Measurements from ENCODE around the gene ITPRID1.

Gene ITPRID1

DNA sequence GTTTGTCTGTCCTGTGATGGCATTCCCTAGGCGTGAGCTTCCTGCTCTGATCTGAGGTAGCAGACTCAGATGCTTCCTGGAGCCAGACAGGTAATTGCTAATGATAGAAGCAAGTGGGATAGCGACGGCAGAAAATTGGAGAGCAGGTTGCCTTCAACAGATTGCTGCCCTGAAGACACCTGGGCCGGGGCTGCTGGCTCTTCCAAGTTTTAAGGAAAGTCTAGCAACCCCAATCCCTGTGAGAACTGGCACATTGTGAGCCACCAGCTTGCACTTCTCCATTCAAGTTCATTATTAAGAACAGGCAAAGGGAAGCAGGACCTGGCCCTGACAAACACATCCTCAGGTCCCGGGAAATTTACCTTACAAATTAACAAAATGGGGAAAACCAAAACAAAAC is 50.8 kb downstream of the ITPRID1 start:
- no peaks in the 10 kb centered on the region for H3K9me3 ChIP-seq (ENCODE audit: insufficient read depth, low read depth, low read length)
- no peak overlapping the region for H3K27ac ChIP-seq (ENCODE audit: low read length)
- peaks cover 13% of the 10 kb centered on the region; the same call in 1 of the 2 replicates for H3K4me1 ChIP-seq (ENCODE audit: insufficient read depth, low read length)
- no peaks in the 10 kb centered on the region for H3K36me3 ChIP-seq (ENCODE audit: insufficient read depth, low read depth, low read length)
- no peak overlapping the region for H3K4me3 ChIP-seq (ENCODE audit: low read length)
- H3K27me3 ChIP-seq (ENCODE audit: insufficient read depth, low read length) = no peaks in the 10 kb centered on the region; the same call in 1 of the 2 replicates
- no peak overlapping the region for H3K9ac ChIP-seq (ENCODE audit: low read depth, low read length)

DNA sequence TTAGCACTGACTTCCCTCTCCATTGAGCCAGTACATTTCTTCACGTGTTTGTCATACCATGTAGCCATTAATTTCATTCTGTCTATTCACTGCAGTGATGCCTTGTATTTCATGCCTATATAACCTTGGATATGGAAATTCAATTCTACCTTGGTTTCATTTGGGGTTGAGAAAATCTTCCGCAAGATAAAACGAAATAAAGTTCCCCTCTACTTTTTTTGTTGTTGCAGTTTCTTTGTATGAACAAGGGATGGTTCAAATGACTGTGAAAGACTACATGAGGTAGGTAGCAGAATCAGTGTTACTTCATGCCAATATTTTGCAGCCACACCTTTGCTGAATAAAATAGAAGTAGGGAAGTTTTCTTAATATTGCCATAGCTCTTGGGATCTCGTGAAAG is 55.6 kb downstream of the ITPRID1 start:
- H3K27me3 ChIP-seq (ENCODE audit: insufficient read depth, low read length) = no peaks in the 10 kb centered on the region
- H3K27ac ChIP-seq (ENCODE audit: low read length) = no peak overlapping the region
- no peaks in the 10 kb centered on the region for H3K9me3 ChIP-seq (ENCODE audit: insufficient read depth, low read depth, low read length)
- no peak overlapping the region for H3K9ac ChIP-seq (ENCODE audit: low read depth, low read length)
- no peaks in the 10 kb centered on the region for H3K36me3 ChIP-seq (ENCODE audit: insufficient read depth, low read depth, low read length)
- H3K4me1 ChIP-seq (ENCODE audit: insufficient read depth, low read length) = peaks cover 4% of the 10 kb centered on the region; the same call in 1 of the 2 replicates
- no peak overlapping the region for H3K4me3 ChIP-seq (ENCODE audit: low read length)

DNA sequence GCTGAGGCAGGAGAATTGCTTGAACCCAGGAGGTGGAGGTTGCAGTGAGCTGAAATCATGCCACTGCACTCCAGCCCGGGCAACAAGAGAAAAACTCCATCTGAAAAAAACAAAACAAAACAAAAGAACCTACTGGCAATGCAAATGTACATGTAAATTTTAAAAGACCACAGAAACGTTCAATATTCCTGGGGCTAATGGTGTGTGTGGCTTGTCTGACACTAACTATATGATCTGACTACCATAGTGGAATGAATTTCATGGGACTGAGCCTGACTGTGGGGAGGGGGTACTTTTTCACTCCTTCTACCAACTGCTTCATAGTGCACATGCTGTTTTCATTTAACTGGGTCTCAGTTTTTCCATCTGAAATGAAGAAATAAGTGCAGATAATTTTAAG is 69.6 kb downstream of the ITPRID1 start:
- Histone ChIP-seq H3K36me3 (ENCODE audit: insufficient read depth, low read depth, low read length) (no peaks in the 10 kb centered on the region), H3K27ac (ENCODE audit: low read length) (no peak overlapping the region), H3K4me1 (ENCODE audit: insufficient read depth, low read length) (peaks cover 9% of the 10 kb centered on the region; the same call in 1 of the 2 replicates), H3K27me3 (ENCODE audit: insufficient read depth, low read length) (no peaks in the 10 kb centered on the region), H3K9ac (ENCODE audit: low read depth, low read length) (no peak overlapping the region), H3K4me3 (ENCODE audit: low read length) (no peak overlapping the region), H3K9me3 (ENCODE audit: insufficient read depth, low read depth, low read length) (no peaks in the 10 kb centered on the region)

DNA sequence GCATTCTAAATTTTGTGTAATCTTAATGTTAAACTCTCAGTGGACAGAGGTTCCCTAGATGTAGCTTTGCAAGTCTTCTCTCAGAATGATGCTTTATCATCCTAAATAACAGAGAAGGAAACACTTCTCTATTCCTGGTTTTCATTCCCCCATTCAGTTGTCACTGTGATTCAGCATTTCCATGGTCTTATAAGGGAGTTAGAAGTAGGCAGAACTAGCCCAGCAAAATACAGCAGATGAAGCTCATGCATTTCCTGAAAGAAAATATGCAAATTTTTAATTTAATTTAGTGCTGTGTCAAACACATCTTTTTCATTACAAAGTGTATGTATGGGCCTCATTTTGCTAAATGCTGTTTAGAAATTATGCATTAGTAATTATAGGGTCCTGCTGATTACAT is 70.1 kb downstream of the ITPRID1 start:
- no peaks in the 10 kb centered on the region for H3K9me3 ChIP-seq (ENCODE audit: insufficient read depth, low read depth, low read length)
- peaks cover 9% of the 10 kb centered on the region; the same call in 1 of the 2 replicates for H3K4me1 ChIP-seq (ENCODE audit: insufficient read depth, low read length)
- H3K9ac ChIP-seq (ENCODE audit: low read depth, low read length) = no peak overlapping the region
- H3K27me3 ChIP-seq (ENCODE audit: insufficient read depth, low read length) = no peaks in the 10 kb centered on the region
- H3K36me3 ChIP-seq (ENCODE audit: insufficient read depth, low read depth, low read length) = no peaks in the 10 kb centered on the region
- H3K4me3 ChIP-seq (ENCODE audit: low read length) = no peak overlapping the region
- no peak overlapping the region for H3K27ac ChIP-seq (ENCODE audit: low read length)

DNA sequence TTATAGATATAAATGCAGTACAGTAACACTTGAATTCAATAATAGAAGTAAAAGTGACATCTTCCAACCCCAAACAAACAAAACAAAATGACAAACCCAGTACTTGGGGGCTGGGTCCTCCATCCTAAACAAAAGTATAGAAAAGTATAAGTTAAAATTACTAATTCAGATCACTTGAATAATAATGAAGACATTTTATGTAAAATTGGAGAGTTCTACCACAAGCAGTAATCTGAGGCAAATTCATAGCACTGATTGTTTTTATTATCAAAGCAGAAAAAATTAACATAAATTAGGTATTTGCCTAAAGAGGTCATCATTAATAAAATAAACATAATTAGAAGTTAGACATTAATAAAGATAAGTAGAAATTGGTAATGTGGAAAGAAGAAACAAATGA is 81.5 kb downstream of the ITPRID1 start:
- no peaks in the 10 kb centered on the region for H3K27me3 ChIP-seq (ENCODE audit: insufficient read depth, low read length)
- H3K4me3 ChIP-seq (ENCODE audit: low read length) = no peak overlapping the region
- H3K27ac ChIP-seq (ENCODE audit: low read length) = no peak overlapping the region
- no peaks in the 10 kb centered on the region for H3K36me3 ChIP-seq (ENCODE audit: insufficient read depth, low read depth, low read length)
- peaks cover 7% of the 10 kb centered on the region for H3K9me3 ChIP-seq (ENCODE audit: insufficient read depth, low read depth, low read length)
- H3K4me1 ChIP-seq (ENCODE audit: insufficient read depth, low read length) = no peaks in the 10 kb centered on the region
- no peak overlapping the region for H3K9ac ChIP-seq (ENCODE audit: low read depth, low read length)

DNA sequence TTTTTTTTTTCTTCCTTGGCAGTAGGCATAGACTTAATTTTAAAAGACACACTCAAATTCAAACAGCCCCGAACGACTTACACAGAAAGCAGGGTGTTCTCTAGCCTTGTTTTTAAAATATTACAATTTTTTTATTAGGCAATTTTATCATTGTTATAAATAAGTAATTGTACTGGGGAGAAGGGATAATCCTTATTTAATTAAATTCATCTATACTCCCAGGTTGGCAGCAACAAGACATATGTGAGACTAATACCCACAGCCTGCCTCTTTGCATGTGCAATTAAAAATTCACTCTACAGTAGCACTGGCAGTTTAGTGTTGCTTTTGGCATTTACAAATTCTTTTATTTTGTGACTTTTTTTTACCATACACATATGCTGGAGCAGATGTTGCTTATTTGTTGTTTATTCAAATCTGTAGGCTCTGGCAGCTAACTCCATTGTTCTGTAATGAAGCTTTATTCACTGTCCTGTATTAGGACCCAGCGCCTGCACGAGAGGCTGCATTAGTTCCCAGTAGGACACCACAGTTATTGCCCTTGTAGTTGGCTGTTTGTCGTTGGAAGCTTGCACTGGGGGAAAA is 88.2 kb downstream of the ITPRID1 start:
- Histone ChIP-seq H3K9me3 (ENCODE audit: insufficient read depth, low read depth, low read length) (no peaks in the 10 kb centered on the region), H3K9ac (ENCODE audit: low read depth, low read length) (no peak overlapping the region), H3K27me3 (ENCODE audit: insufficient read depth, low read length) (no peaks in the 10 kb centered on the region), H3K27ac (ENCODE audit: low read length) (no peak overlapping the region), H3K4me1 (ENCODE audit: insufficient read depth, low read length) (no peaks in the 10 kb centered on the region; the same call in 1 of the 2 replicates), H3K36me3 (ENCODE audit: insufficient read depth, low read depth, low read length) (no peaks in the 10 kb centered on the region), H3K4me3 (ENCODE audit: low read length) (no peak overlapping the region)

DNA sequence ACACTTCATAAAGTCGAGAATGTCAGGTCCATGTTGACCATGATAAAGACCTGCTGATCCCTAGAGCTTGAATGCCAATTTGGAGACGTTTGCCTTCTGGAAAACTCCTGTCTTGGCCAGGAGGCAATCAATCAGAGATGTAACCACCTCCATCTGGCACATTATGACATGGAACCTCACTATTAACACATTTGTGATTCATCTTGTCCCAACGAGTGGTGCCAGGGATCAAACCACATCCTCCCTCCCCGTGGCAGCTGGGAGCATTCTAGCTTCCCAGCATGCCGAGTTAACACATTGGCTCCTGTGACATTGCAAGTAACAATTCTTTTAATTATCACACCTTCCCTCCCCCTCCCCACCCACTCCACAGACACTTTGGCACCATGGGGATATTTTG is 89.2 kb downstream of the ITPRID1 start:
- Histone ChIP-seq H3K27me3 (ENCODE audit: insufficient read depth, low read length) (no peaks in the 10 kb centered on the region), H3K36me3 (ENCODE audit: insufficient read depth, low read depth, low read length) (no peaks in the 10 kb centered on the region), H3K27ac (ENCODE audit: low read length) (no peak overlapping the region), H3K4me1 (ENCODE audit: insufficient read depth, low read length) (no peaks in the 10 kb centered on the region; the same call in 1 of the 2 replicates), H3K9me3 (ENCODE audit: insufficient read depth, low read depth, low read length) (no peaks in the 10 kb centered on the region), H3K4me3 (ENCODE audit: low read length) (no peak overlapping the region), H3K9ac (ENCODE audit: low read depth, low read length) (no peak overlapping the region)

DNA sequence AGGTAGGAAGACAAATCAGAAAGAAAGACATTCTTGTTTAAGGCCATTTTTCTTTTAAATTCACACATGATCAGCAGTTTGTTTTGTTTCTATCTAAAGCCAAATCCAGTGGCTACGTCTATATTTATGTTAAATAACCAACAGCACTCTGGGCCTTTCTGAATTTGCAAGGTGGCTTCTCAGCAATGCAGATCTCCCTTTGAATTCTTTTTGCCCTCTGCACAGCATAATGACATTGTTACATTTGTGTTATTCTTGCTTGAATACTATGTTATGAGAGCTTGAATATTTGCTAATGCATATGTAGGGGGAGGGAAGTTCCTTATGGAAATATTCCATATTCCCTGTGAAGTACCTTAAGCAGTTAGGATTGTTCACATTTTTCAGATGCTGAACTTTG is 99.7 kb downstream of the ITPRID1 start:
- Histone ChIP-seq H3K27ac (ENCODE audit: low read length) (no peak overlapping the region), H3K27me3 (ENCODE audit: insufficient read depth, low read length) (no peaks in the 10 kb centered on the region), H3K36me3 (ENCODE audit: insufficient read depth, low read depth, low read length) (no peaks in the 10 kb centered on the region), H3K4me1 (ENCODE audit: insufficient read depth, low read length) (peaks cover 11% of the 10 kb centered on the region), H3K9ac (ENCODE audit: low read depth, low read length) (no peak overlapping the region), H3K9me3 (ENCODE audit: insufficient read depth, low read depth, low read length) (no peaks in the 10 kb centered on the region), H3K4me3 (ENCODE audit: low read length) (no peak overlapping the region)

DNA sequence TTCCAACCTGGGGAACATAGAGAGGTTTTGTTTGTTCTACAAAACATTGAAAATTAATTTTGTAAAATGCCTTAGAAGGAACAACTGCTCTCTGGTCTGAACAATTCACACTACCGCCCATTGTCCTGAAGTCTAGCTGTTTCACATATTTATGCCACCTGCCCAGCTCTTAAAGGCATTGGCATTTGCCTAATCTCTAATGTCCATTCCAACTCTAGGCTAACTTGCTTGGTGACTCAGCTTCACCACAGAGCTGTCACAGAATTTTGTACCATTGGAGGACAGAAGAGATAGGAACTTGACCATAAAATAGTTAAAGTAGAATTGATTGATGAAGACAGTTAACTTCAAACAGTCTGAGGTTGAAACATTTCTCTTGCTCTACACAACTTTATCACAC is 119.6 kb downstream of the ITPRID1 start:
- H3K4me3 ChIP-seq (ENCODE audit: low read length) = no peak overlapping the region
- H3K27me3 ChIP-seq (ENCODE audit: insufficient read depth, low read length) = no peaks in the 10 kb centered on the region
- H3K9ac ChIP-seq (ENCODE audit: low read depth, low read length) = no peak overlapping the region
- H3K9me3 ChIP-seq (ENCODE audit: insufficient read depth, low read depth, low read length) = no peaks in the 10 kb centered on the region
- H3K4me1 ChIP-seq (ENCODE audit: insufficient read depth, low read length) = 0 out of 2 replicates have a peak, but pooled peaks cover 3% of the 10 kb centered on the region
- H3K27ac ChIP-seq (ENCODE audit: low read length) = no peak overlapping the region
- H3K36me3 ChIP-seq (ENCODE audit: insufficient read depth, low read depth, low read length) = no peaks in the 10 kb centered on the region

DNA sequence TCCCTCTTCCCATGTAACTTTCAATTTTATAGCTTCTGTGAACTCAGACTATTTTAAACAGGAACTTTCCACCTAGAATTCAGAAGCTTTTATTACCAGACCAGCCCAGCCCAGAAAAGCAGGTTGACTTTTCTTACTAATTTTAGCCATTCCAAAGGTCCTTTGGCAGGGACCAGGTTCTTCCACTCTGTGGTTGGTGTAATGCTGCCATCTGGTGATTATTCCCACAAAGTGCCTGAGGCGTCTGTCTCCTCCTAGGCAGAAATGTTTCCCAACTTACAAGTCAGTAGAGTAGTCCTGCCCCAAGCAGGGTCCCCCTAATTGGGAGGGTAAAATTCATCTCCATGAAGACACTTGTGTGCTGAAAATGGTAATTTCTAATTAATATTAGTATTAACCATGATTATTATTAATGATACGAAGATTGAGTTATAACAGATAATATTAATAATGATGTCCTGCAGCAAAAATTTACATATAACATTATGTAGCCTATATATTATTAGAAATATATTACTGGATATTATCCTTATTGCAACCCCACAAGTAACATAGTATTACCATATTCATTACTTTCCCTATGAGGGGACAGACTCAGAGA is 120.1 kb downstream of the ITPRID1 start:
- Histone ChIP-seq H3K9me3 (ENCODE audit: insufficient read depth, low read depth, low read length) (no peaks in the 10 kb centered on the region), H3K27me3 (ENCODE audit: insufficient read depth, low read length) (no peaks in the 10 kb centered on the region), H3K4me3 (ENCODE audit: low read length) (no peak overlapping the region), H3K9ac (ENCODE audit: low read depth, low read length) (no peak overlapping the region), H3K4me1 (ENCODE audit: insufficient read depth, low read length) (0 out of 2 replicates have a peak, but pooled peaks cover 3% of the 10 kb centered on the region), H3K27ac (ENCODE audit: low read length) (no peak overlapping the region), H3K36me3 (ENCODE audit: insufficient read depth, low read depth, low read length) (no peaks in the 10 kb centered on the region)

DNA sequence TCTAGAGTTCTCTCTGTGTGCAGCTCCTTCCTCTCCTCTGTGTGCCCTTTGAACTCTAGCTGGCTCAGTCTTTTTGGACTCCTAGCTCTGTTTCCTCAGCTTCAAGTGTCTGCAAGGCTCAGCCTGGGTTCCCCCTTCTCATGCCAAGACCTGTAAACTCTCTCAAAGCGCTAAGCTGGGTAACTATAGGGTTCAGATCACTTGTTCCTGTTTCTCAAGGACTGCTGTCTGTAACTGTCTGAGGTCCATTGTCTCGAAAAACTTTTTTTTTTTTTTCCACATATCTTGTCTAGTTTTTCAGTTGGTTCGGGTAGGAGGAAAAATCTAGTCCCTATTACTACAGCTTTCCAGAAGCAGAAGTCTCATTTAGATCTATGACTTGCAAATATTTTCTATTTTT is 126.5 kb downstream of the ITPRID1 start:
- no peak overlapping the region for H3K4me3 ChIP-seq (ENCODE audit: low read length)

DNA sequence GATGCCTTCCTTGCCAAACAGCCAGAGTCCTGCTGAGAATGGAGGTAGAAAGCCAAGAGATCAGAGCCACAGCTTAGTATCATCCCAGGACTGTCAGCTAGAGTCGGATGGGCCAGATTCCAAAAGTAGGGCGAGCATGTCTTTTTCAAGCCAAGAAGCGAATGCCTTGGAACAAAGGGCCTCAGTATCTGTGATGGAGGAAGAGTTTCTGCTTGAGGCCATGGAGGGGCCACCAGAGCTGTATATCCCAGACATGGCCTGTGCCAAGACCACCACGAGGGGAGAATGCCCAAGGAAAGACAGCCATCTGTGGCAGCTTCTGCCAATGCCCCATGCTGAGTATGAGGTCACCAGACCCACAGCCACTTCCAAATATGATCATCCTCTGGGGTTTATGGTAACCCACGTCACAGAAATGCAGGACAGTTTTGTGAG is 128.8 kb downstream of the ITPRID1 start:
- Histone ChIP-seq H3K4me1 (ENCODE audit: insufficient read depth, low read length) (peaks cover 13% of the 10 kb centered on the region; the same call in 1 of the 2 replicates), H3K9me3 (ENCODE audit: insufficient read depth, low read depth, low read length) (no peaks in the 10 kb centered on the region), H3K4me3 (ENCODE audit: low read length) (no peak overlapping the region), H3K36me3 (ENCODE audit: insufficient read depth, low read depth, low read length) (no peaks in the 10 kb centered on the region), H3K27ac (ENCODE audit: low read length) (no peak overlapping the region), H3K27me3 (ENCODE audit: insufficient read depth, low read length) (no peaks in the 10 kb centered on the region), H3K9ac (ENCODE audit: low read depth, low read length) (no peak overlapping the region)

More for the DNA sequence above, 126.5 kb downstream of the ITPRID1 start:
- no peak overlapping the region for H3K9ac ChIP-seq (ENCODE audit: low read depth, low read length)
- no peaks in the 10 kb centered on the region for H3K27me3 ChIP-seq (ENCODE audit: insufficient read depth, low read length)
- no peaks in the 10 kb centered on the region for H3K36me3 ChIP-seq (ENCODE audit: insufficient read depth, low read depth, low read length)
- H3K9me3 ChIP-seq (ENCODE audit: insufficient read depth, low read depth, low read length) = no peaks in the 10 kb centered on the region
- H3K27ac ChIP-seq (ENCODE audit: low read length) = no peak overlapping the region
- no peaks in the 10 kb centered on the region for H3K4me1 ChIP-seq (ENCODE audit: insufficient read depth, low read length)

All from iPS-20b (cell line).